NCI-H2029 (cell line): ENCODE results near the gene SSH2.
"Not testable (repeated sequence)": the region's sequence is repeated elsewhere in the genome, so short reads cannot be mapped to it uniquely, and the experiment has no call there.

ENCODE experiments used
- DNase-seq: peaks from one replicate; lab custom pipeline; 2025; lab: John Stamatoyannopoulos, UW

SSH2 gene

GRCh38 chr17:29929533-29930408, at the start of gene SSH2:
TSS of gene SSH2 (minus strand) at chr17:29930228. CDS start at chr17:29930000, 228 bp downstream.
- DNase-seq, result peak; percentile 83

GRCh38 chr17:29977836-29978235, 47.8 kb upstream of the SSH2 start:
- DNase-seq, result no peak

GRCh38 chr17:29973005-29973404, 43.0 kb upstream of the SSH2 start:
- DNase-seq, result no peak

- peak; percentile 68 for DNase-seq
Measured at GRCh38 chr17:29972277-29972676, 42.2 kb upstream of the SSH2 start.

- DNase-seq, result no peak
Measured at GRCh38 chr17:29968271-29968670, 38.2 kb upstream of the SSH2 start.

- no peak for DNase-seq
Measured at GRCh38 chr17:29962656-29963055, 32.6 kb upstream of the SSH2 start.

GRCh38 chr17:29959658-29960337, 29.8 kb upstream of the SSH2 start:
- DNase-seq, result no peak

GRCh38 chr17:29958947-29959657, 29.1 kb upstream of the SSH2 start:
- DNase-seq, result peak; percentile 8

GRCh38 chr17:29957488-29957887, 27.5 kb upstream of the SSH2 start:
- DNase-seq, result not testable (repeated sequence)

- DNase-seq, result no peak
Measured at GRCh38 chr17:29956225-29956624, 26.2 kb upstream of the SSH2 start.

- no peak for DNase-seq
Measured at GRCh38 chr17:29954405-29954804, 24.4 kb upstream of the SSH2 start.

- DNase-seq, result peak; percentile 5
Measured at GRCh38 chr17:29949696-29950095, 19.7 kb upstream of the SSH2 start.

GRCh38 chr17:29948448-29949215, 18.6 kb upstream of the SSH2 start:
- no peak for DNase-seq

GRCh38 chr17:29945281-29945680, 15.3 kb upstream of the SSH2 start:
- DNase-seq, result no peak

GRCh38 chr17:29941334-29941733, 11.3 kb upstream of the SSH2 start, which contains the start of gene EFCAB5:
TSS of gene EFCAB5 (plus strand) at chr17:29941634. CDS start at chr17:29941797, 163 bp downstream.
- DNase-seq, result no peak

GRCh38 chr17:29936724-29937123, 6.7 kb upstream of the SSH2 start:
- DNase-seq, result no peak

GRCh38 chr17:29935909-29936308, 5.9 kb upstream of the SSH2 start:
- DNase-seq, result not testable (repeated sequence)

- DNase-seq, result no peak
Measured at GRCh38 chr17:29933379-29933778, 3.4 kb upstream of the SSH2 start.

GRCh38 chr17:29931231-29931932, 1.4 kb upstream of the SSH2 start:
- peak; percentile 72 for DNase-seq

GRCh38 chr17:29930409-29931010, 482 bp upstream of the SSH2 start:
- no peak for DNase-seq
